Measurements from ENCODE around the gene ACAA2.

GRCh38 chr18:49756135-49756534 lies 57.2 kb downstream of the ACAA2 start:
- TF ChIP-seq POLR2AphosphoS5 (IDR thresholded peaks at IDR 0.05; ENCODE audit: low read depth, low read length) (no peak), CTCF (IDR thresholded peaks at IDR 0.05) (no peak), REST (IDR thresholded peaks at IDR 0.05; ENCODE audit: insufficient read depth in 1 of 2, low read depth in 2 of 2, low read length in 1 of 2) (no peak), TCF7L2 (IDR thresholded peaks at IDR 0.05; ENCODE audit: low read depth, low read length) (no peak), SIN3A (IDR thresholded peaks at IDR 0.05; ENCODE audit: borderline replicate concordance, insufficient read depth, low read depth, low read length) (no peak)
